Neuron (in vitro differentiated cells): ENCODE results near the gene SV2B.

Source experiments
- H2AFZ ChIP-seq: one replicate; pipeline ENCODE4 v1.6.1; 2013; ENCODE audit warnings: low read depth, mild to moderate bottlenecking, inconsistent platforms, low read length, moderate library complexity
- H3K27me3 ChIP-seq: one replicate; pipeline ENCODE4 v1.6.1; 2013; ENCODE audit warnings: low read length; ENCODE audit not compliant: insufficient read depth
- H3K36me3 ChIP-seq: one replicate; pipeline ENCODE4 v1.6.1; 2013; ENCODE audit warnings: low read length; ENCODE audit not compliant: insufficient read depth
- H3K4me1 ChIP-seq: one replicate; pipeline ENCODE4 v1.6.1; 2013; ENCODE audit warnings: low read length; ENCODE audit not compliant: insufficient read depth
- H3K4me3 ChIP-seq: 2 replicates; pipeline ENCODE4 v1.5.1; 2013; ENCODE audit warnings: mild to moderate bottlenecking, low read length, moderate library complexity
- H3K9me3 ChIP-seq: one replicate; pipeline ENCODE4 v1.6.1; 2013; ENCODE audit warnings: low read length

Gene SV2B

DNA sequence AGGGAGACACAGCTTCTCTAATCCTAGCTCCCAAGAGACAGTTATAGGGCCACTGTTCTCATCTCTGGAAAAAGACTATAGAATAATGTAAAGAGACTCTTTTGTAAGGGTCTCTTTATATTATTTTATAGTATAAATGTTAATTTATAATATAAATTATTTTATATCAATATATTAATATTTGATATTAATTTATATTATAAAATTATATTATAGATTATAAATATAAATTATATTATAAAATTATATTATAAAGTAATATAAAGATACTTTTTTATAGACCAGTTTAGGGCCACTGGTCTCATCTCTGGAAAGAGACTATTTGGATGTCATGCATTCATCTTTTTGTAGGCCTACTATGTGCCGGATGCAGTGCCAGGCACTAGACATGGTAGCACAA is 53.9 kb downstream of the SV2B start:
- Histone ChIP-seq H3K36me3 (no peaks in the 10 kb centered on the region), H3K4me1 (no peaks in the 10 kb centered on the region), H3K4me3 (no peak overlapping the region), H3K9me3 (no peaks in the 10 kb centered on the region), H2AFZ (no peak overlapping the region), H3K27me3 (peaks cover 4% of the 10 kb centered on the region)

DNA sequence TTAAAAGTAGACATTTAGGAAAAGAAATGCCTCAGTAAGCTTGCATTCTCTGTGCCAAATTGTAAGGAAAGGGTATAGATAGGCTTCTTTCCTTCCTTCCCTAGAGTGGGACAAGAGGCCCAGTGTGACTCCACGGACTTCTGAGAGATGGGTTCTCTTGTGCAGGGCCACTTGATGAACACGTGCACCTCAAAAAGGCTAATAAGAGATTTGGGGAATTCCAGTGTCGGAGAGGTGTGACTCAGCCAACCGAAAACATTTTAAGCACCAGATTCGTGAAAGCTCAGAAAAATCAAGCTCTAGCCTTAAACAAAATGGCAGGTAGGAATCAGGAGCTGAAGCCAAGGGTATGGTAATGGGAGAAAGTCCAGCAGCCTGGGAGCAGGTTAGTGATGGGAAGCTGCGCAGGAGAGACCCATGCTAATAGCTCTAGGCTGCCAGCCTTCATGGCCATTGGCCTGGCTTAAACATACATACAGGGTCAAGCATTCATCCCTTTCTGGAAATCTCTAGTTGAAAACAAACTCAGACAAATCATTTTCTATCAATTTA is 56.2 kb downstream of the SV2B start:
- Histone ChIP-seq H3K9me3 (no peaks in the 10 kb centered on the region), H2AFZ (no peak overlapping the region), H3K4me1 (no peaks in the 10 kb centered on the region), H3K36me3 (no peaks in the 10 kb centered on the region), H3K4me3 (no peak overlapping the region), H3K27me3 (no peaks in the 10 kb centered on the region)

DNA sequence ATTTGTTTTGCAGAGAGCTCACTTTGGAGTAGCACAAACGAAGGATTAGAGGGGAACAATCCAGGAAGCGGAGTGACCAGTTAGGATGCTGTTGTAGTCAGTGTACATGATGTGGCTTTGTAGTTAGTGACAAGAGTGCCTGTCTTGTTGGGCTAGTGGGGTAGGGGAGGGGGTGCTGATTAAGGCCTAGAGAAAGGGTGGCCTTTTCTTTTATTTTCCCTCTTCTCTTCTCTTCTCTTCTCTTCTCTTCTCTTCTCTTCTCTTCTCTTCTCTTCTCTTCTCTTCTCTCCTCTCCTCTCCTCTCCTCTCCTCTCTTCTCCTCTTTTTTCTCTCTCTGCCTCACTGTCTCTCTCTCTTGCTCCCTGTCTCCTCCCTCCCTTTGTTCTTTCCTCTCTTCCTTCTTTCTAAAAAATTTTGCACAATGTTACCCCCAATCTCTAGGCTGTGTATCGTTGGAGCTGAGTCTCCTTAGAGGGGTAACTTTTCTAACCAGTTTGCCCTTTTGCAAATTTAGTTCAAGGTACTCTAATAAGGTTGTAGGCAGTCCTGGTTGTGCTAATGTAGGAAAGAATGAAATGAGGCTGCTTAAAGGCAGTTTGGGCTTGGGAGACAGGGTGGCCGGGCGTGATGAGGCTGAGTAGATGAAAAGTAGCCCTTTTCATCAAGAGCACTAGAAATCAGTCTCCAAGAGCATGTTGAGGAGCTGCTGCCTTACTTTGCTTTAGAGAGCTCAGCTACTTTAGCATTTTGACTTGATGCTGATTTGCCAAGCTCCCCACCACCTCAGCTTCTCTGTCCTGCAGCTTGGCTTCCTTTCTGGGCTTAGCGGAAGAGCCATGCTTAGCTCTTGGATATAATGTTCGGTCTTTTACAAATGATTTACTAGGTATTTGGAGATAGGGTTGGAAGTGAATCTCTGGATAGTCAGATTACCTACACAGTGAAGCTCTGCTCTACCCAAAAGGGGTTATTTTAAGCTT is 58.6 kb downstream of the SV2B start:
- H2AFZ ChIP-seq, result no peak overlapping the region
- no peak overlapping the region for H3K4me3 ChIP-seq
- H3K9me3 ChIP-seq, result no peaks in the 10 kb centered on the region
- no peaks in the 10 kb centered on the region for H3K27me3 ChIP-seq
- no peaks in the 10 kb centered on the region for H3K4me1 ChIP-seq
- no peaks in the 10 kb centered on the region for H3K36me3 ChIP-seq

DNA sequence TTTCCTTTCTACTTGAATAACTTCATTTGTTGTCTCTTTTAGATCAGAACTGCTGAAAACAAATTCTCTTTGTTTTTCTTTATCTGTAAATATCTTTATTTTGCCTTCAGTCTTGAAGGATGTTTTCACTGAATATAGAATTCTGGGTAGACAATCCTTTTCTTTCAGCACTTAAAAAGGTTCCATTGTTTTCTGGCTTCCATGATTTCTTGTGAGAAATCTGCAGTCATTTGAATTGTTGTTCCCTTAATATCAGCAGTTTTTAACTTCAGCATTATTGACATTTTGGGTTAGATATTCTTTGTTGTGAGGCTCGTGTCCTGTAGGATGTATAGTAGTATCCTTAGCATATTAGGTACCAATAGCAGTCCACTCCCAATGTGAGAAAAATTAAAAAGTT is 65.8 kb downstream of the SV2B start:
- no peaks in the 10 kb centered on the region for H3K9me3 ChIP-seq
- no peak overlapping the region for H3K4me3 ChIP-seq
- no peak overlapping the region for H2AFZ ChIP-seq
- H3K27me3 ChIP-seq, result no peaks in the 10 kb centered on the region
- H3K36me3 ChIP-seq, result no peaks in the 10 kb centered on the region
- no peaks in the 10 kb centered on the region for H3K4me1 ChIP-seq

DNA sequence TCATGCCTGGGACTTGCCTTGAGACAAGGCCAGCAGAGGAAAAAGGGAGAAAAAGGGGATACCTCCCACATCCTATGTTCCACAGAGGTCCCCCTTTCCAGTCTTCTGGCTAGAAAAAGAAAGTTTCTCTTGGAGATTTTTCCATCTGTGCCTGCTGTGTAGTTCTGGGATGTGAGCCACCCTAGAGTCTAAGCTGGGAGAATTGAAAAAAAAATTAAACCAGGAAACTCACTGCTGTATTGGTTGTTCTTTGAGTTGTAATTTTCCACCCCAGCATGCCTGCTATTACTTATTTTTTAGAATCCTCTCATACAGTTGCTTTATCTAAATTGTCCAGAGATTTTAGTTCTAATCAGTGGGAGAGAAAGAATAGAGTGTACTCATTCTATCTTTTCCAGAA is 68.4 kb downstream of the SV2B start:
- Histone ChIP-seq H2AFZ (no peak overlapping the region), H3K36me3 (no peaks in the 10 kb centered on the region), H3K9me3 (no peaks in the 10 kb centered on the region), H3K4me3 (no peak overlapping the region), H3K4me1 (no peaks in the 10 kb centered on the region), H3K27me3 (no peaks in the 10 kb centered on the region)

DNA sequence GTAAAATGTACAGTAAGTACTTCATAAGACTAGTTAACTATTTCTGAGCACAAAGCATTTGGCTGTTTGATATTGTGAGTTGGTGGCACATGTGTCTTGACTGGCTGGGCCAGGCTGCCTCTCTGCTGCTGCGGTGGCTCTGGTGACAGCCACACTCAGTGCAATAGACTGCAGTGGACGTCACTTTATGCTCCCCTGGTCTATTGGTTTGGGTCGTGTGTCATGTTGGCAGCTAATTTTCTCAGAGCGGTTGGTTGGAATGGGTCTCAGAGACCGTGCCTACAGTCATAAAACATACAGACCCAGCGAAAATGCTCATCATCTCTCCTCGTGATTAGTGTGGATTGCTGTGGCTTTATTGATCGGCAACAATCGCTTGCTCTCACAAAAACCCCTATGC is 71.3 kb downstream of the SV2B start:
- H2AFZ ChIP-seq, result no peak overlapping the region
- no peaks in the 10 kb centered on the region for H3K27me3 ChIP-seq
- no peak overlapping the region for H3K4me3 ChIP-seq
- H3K36me3 ChIP-seq, result no peaks in the 10 kb centered on the region
- H3K9me3 ChIP-seq, result no peaks in the 10 kb centered on the region
- H3K4me1 ChIP-seq, result no peaks in the 10 kb centered on the region

DNA sequence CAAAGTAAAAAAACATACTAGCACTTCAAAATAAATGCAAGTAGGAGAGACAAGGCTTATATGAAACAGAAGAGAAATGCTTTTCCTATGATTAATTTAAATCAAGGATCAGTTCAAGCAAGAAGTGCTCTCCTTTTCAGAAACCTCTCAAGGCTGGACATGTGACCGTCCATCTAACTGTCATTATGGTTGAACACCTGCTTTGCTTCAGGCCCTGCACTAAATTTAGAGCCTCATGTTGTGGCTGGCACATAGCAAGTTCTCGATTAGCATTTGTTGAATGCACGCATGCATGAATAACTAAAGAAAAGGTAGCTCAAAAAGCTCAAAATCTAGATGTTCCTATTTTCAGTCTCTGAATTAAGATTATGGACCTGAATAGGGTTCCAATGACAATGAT is 82.0 kb downstream of the SV2B start:
- Histone ChIP-seq H3K36me3 (no peaks in the 10 kb centered on the region), H3K27me3 (no peaks in the 10 kb centered on the region), H3K4me1 (no peaks in the 10 kb centered on the region), H2AFZ (no peak overlapping the region), H3K9me3 (no peaks in the 10 kb centered on the region), H3K4me3 (no peak overlapping the region)

DNA sequence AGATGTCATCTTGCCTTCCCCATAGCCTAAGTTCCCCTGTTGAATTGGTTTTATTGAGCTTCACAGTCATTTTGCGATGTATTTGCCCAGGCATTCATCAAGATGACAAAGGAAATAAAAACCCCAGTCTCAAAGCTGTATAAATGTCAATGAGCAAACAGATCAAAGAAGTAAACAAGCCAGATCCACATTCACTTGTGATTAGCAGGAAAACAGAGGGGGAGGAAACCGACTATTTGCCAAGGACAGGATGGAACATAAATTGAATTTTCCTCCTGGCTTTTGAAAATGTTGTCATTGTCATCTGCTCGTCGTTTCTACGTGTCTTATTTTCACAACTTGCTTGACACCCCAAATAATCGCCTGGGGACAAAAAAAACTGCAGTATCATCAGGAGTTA is 83.5 kb downstream of the SV2B start:
- Histone ChIP-seq H3K4me3 (no peak overlapping the region), H3K4me1 (no peaks in the 10 kb centered on the region), H2AFZ (no peak overlapping the region), H3K36me3 (no peaks in the 10 kb centered on the region), H3K9me3 (no peaks in the 10 kb centered on the region), H3K27me3 (no peaks in the 10 kb centered on the region)

DNA sequence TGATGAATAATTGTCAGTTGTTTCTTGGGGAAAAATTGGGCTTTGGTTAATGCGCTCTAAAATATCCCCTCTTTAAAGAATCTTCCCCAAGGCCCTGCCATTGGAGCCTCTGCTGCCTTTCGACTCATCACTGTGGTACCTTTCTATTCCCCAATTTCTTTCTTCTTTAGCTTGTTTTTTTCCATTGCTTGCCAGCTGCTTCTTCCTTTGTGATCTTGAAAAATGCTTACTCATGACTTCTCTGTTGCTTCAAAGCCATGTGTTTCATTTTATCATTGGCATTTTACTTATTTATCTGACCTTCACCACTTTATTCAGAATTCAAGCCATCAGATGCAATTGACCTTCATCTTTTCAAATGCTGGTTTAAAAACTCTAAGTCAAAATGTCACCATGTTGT is 84.4 kb downstream of the SV2B start:
- Histone ChIP-seq H3K4me3 (no peak overlapping the region), H2AFZ (no peak overlapping the region), H3K4me1 (no peaks in the 10 kb centered on the region), H3K36me3 (no peaks in the 10 kb centered on the region), H3K27me3 (no peaks in the 10 kb centered on the region), H3K9me3 (no peaks in the 10 kb centered on the region)

DNA sequence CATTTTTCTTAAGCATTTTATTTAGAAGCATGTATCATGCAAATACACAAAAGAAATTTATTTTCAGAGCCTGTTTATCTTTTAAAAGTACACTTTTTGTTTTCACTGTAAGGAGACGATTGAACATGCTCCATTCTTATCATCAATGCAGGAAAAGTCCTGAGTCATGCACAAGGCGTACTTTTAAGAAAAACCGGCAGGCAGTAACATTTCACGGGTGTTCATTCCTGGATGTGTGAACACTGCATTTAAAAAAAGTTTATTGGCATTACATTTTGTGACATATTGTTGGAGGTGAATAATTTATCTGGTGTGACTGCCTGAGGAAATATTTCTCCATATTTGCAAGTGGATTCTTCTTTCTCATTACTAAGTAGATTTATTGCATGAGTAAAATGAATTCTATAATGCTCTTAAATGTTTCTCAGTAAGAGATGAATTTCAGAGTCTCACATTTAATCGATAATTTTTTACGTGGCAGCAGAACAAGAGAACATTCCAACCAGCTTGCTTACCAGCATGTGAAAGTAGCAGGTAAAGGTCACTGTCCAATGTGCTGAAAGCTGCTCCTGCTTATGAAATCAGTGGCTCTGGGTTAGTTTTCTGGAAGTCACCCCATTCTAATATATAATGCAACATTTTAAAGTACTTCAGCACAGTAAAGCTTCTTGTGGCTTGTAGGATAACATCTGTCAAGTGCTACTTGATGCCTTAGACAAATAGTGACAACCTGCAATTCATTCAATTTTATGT is 87.0 kb downstream of the SV2B start:
- Histone ChIP-seq H3K27me3 (no peaks in the 10 kb centered on the region), H2AFZ (no peak overlapping the region), H3K4me1 (no peaks in the 10 kb centered on the region), H3K9me3 (no peaks in the 10 kb centered on the region), H3K4me3 (no peak overlapping the region), H3K36me3 (no peaks in the 10 kb centered on the region)

DNA sequence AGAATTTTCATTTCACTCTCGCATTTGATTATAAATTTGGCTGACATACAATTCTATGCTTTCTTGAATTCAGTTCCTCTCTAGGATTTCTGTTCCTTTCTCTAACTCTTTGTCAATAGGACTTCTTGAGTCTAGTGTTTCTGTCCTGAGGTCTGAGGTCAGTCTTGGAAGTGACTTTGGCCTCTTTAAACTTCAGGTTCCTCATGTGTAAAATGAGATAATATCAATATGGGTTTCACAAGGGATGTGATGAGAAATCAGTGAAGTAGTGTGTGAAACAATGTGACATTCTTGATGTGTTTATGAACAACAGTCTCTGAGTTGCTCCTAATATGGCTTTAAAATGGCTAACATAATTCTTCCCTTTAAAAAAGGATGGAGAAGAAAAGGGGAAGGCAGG is 92.2 kb downstream of the SV2B start:
- no peaks in the 10 kb centered on the region for H3K4me1 ChIP-seq
- no peaks in the 10 kb centered on the region for H3K9me3 ChIP-seq
- H2AFZ ChIP-seq, result no peak overlapping the region
- no peak overlapping the region for H3K4me3 ChIP-seq
- H3K36me3 ChIP-seq, result no peaks in the 10 kb centered on the region
- H3K27me3 ChIP-seq, result peaks cover 3% of the 10 kb centered on the region

DNA sequence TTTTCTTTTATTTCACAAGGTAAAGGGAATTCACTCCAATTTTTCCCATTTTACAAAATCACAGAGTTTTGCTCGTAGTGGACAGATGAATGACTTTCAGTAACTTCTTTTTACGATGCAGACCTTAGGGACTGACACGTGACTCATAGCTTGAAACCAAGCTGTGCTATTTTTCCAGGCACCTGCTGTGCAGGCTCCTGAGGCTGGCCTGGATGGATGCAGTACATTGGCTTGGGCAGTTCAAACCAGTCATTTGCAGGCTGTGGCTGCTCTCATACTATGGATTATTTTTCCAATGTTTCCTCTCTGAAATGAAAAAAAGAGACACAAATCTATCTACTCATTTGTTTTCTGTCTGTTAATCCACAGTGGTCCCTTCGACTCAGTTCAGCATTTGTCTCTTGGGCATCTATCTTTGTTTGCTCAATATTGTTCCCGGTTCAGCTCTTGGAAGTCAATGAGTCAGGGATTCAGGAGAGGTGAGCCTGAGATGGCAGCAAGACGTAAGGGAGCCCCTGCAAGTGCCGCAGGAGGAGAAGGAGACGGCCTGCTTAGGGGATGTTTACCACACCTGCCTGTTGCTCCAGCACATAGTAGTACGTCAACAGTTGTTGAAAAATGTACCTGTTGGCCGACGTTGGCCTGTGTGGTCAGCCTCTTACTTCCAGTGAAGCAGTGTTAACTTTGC is 92.8 kb downstream of the SV2B start:
- Histone ChIP-seq H3K4me3 (no peak overlapping the region), H3K4me1 (no peaks in the 10 kb centered on the region), H2AFZ (no peak overlapping the region), H3K27me3 (peaks cover 3% of the 10 kb centered on the region), H3K36me3 (no peaks in the 10 kb centered on the region), H3K9me3 (no peaks in the 10 kb centered on the region)

DNA sequence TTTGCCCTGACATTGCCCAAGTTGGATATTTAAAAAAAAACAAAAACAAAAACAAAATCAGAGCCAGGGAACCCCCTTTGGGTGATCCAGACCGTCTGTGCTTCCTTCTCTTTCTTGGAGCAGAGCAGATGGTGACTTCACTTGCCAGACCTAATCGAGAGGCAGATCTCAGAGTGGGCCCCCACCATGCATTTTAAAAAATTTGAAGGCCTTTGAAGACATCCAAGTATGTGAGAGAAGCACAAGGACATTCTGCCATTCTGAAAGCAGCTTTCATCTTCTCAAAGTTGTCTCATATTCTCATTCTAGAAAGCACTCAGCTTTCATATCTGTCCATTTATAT is 93.3 kb downstream of the SV2B start:
- no peaks in the 10 kb centered on the region for H3K9me3 ChIP-seq

More for the DNA sequence above, 93.3 kb downstream of the SV2B start:
- no peaks in the 10 kb centered on the region for H3K36me3 ChIP-seq
- H3K27me3 ChIP-seq, result peaks cover 3% of the 10 kb centered on the region
- no peaks in the 10 kb centered on the region for H3K4me1 ChIP-seq
- no peak overlapping the region for H3K4me3 ChIP-seq
- H2AFZ ChIP-seq, result no peak overlapping the region
